NCI-H2107 treated with DMSO at 0.1 percent for 48 hours (cell line): Measurements from ENCODE around the gene HHIP.

Source experiments
- DNase-seq: peaks from one replicate; lab custom pipeline; 2025; ENCODE audit not compliant: unreplicated experiment; lab: John Stamatoyannopoulos, UW

The HHIP gene

GRCh38 chr4:144656850-144657249 lies 10.9 kb downstream of the HHIP start:
- DNase-seq = no peak

- DNase-seq = no peak
These were observed 12.1 kb downstream of the HHIP start for GRCh38 chr4:144658015-144658567.

- no peak for DNase-seq
These were observed 12.9 kb downstream of the HHIP start for GRCh38 chr4:144658903-144659302.

GRCh38 chr4:144659447-144659846 lies 13.5 kb downstream of the HHIP start:
- no peak for DNase-seq

GRCh38 chr4:144663834-144664475 lies 18.0 kb downstream of the HHIP start:
- DNase-seq = no peak

GRCh38 chr4:144666539-144667175 lies 20.7 kb downstream of the HHIP start:
- no peak for DNase-seq

GRCh38 chr4:144667500-144667899 lies 21.5 kb downstream of the HHIP start:
- DNase-seq = no peak

GRCh38 chr4:144670776-144671175 lies 24.8 kb downstream of the HHIP start:
- no peak for DNase-seq

GRCh38 chr4:144674711-144675110 lies 28.8 kb downstream of the HHIP start:
- DNase-seq = no peak

- DNase-seq = no peak
These were observed 35.9 kb downstream of the HHIP start for GRCh38 chr4:144681806-144682205.

GRCh38 chr4:144683516-144683915 lies 37.6 kb downstream of the HHIP start:
- DNase-seq = no peak

- no peak for DNase-seq
These were observed 40.0 kb downstream of the HHIP start for GRCh38 chr4:144685911-144686310.

- no peak for DNase-seq
These were observed 41.0 kb downstream of the HHIP start for GRCh38 chr4:144686921-144687320.

GRCh38 chr4:144687466-144687865 lies 41.5 kb downstream of the HHIP start:
- no peak for DNase-seq

GRCh38 chr4:144688035-144688569 lies 42.1 kb downstream of the HHIP start:
- no peak for DNase-seq

- DNase-seq = no peak
These were observed 43.2 kb downstream of the HHIP start for GRCh38 chr4:144689125-144689524.

GRCh38 chr4:144695721-144696120 lies 49.8 kb downstream of the HHIP start:
- DNase-seq = no peak

- no peak for DNase-seq
These were observed 50.4 kb downstream of the HHIP start for GRCh38 chr4:144696376-144696775.

- no peak for DNase-seq
These were observed 53.6 kb downstream of the HHIP start for GRCh38 chr4:144699565-144699964.

GRCh38 chr4:144701683-144702233 lies 55.8 kb downstream of the HHIP start:
- no peak for DNase-seq

GRCh38 chr4:144703494-144703893 lies 57.5 kb downstream of the HHIP start:
- no peak for DNase-seq
